Activated naive CD8-positive, alpha-beta T cell treated with anti-CD3 and anti-CD28 coated beads, Interleukin-2, amount 10 ng/mL, durations not matched to agents 7 days and 5 days (primary cell): ENCODE measurements around the gene RCE1. TPM values are rescaled to one million over a fixed set of nuclear protein-coding genes. Genes with fewer than 3 reads are reported as not detected.
A peak's percentile ranks its signal among the peaks of the same experiment; 100 is the strongest.

ENCODE experiments used
- ATAC-seq: fragments of 150-1000 bp; cut with Tn5 transposase; one replicate; pipeline ENCODE4 v1.10.0; 2021; ENCODE audit warnings: low read depth, moderate library complexity
- POLR2A ChIA-PET: fragments of 350-600 bp; sonication (Branson Sonifier 250); formaldehyde crosslinking; loops from one replicate; lab custom pipeline; 2021; ENCODE audit warnings: antibody characterized with exemption; lab: Charles Lee
- DNase-seq: peaks from one replicate; pipeline ENCODE4 v3.0.0; 2021
- H3K27ac Mint-ChIP-seq: one replicate; pipeline ENCODE4 v1.8.0; 2022; ENCODE audit warnings: mild to moderate bottlenecking, mixed read lengths
- H3K27me3 Mint-ChIP-seq: one replicate; pipeline ENCODE4 v1.8.0; 2022; ENCODE audit warnings: mild to moderate bottlenecking, moderate library complexity, mixed read lengths
- H3K36me3 Mint-ChIP-seq: one replicate; pipeline ENCODE4 v1.8.0; 2021; ENCODE audit warnings: mild to moderate bottlenecking, mixed read lengths
- H3K4me1 Mint-ChIP-seq: one replicate; pipeline ENCODE4 v1.8.0; 2021; ENCODE audit warnings: mixed read lengths
- H3K4me3 Mint-ChIP-seq: one replicate; pipeline ENCODE4 v1.8.0; 2022; ENCODE audit warnings: mild to moderate bottlenecking, moderate library complexity, mixed read lengths
- H3K9me3 Mint-ChIP-seq: one replicate; pipeline ENCODE4 v1.8.0; 2021; ENCODE audit warnings: mixed read lengths
- total RNA-seq, 2 experiments: library from RNA; stranded (reverse); gene quantifications; one replicate each; pipeline ENCODE4 v1.2.3, GENCODE V29; 2021

The RCE1 gene
- total RNA-seq, 2 experiments from 2014 or later: 23.0 to 27.2 TPM

DNA sequence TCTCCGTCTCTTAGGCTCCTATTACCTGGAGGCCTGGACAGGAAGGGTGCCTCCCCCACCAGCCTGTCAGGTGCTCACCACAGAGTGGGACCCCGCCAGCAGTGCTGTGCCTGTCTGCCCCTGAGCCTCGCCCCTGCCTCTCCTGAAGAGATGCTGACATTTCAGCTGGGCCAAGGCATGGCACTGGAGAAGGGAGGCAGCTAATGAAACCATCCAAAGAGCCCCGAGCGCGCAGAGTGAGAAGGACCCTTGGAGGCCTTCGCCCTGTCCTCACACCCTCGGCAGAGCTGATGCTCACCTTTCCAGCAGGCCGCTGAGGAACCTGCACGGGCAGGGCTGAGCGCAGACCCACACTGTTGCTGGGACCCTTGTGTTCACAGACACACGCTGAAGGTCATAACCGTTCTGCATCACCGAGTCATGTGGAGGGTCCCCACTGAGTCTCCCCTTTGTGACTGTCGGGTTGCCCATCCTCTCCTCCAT, 11.5 kb downstream of the RCE1 start:
- no peaks in the 10 kb centered on the region for H3K27me3 Mint-ChIP-seq
- DNase-seq (no peak), ATAC-seq (no peak)
- H3K36me3 Mint-ChIP-seq: no peaks in the 10 kb centered on the region
- H3K4me1 Mint-ChIP-seq: peaks cover 15% of the 10 kb centered on the region
- POLR2A ChIA-PET: interaction anchor here (1.2 to 4.1 kb wide), 3 partner anchors 12 to 262 kb away, joined by 3 to 90 read pairs (median 6); partner anchors contain the start of genes CCDC87 and RCE1
- peak overlapping the region; percentile 16 for H3K27ac Mint-ChIP-seq
- no peaks in the 10 kb centered on the region for H3K9me3 Mint-ChIP-seq
- H3K4me3 Mint-ChIP-seq: no peak overlapping the region

GRCh38 chr11:66855574-66856495, 12.6 kb downstream of the RCE1 start:
- Mint-ChIP-seq H3K9me3 (no peaks in the 10 kb centered on the region), H3K27me3 (no peaks in the 10 kb centered on the region), H3K4me3 (peak overlapping the region; percentile 86), H3K4me1 (peaks cover 15% of the 10 kb centered on the region), H3K36me3 (no peaks in the 10 kb centered on the region), H3K27ac (peak overlapping the region; percentile 89)
- POLR2A ChIA-PET: interaction anchor here (0.5 to 4.1 kb wide), 12 partner anchors 10 to 965 kb away, joined by 3 to 90 read pairs (median 3); partner anchors contain the start of genes ACTN3, CCDC85B, CCDC87 and RBM14
- ATAC-seq (peak; percentile 83), DNase-seq (peak; percentile 91)

DNA sequence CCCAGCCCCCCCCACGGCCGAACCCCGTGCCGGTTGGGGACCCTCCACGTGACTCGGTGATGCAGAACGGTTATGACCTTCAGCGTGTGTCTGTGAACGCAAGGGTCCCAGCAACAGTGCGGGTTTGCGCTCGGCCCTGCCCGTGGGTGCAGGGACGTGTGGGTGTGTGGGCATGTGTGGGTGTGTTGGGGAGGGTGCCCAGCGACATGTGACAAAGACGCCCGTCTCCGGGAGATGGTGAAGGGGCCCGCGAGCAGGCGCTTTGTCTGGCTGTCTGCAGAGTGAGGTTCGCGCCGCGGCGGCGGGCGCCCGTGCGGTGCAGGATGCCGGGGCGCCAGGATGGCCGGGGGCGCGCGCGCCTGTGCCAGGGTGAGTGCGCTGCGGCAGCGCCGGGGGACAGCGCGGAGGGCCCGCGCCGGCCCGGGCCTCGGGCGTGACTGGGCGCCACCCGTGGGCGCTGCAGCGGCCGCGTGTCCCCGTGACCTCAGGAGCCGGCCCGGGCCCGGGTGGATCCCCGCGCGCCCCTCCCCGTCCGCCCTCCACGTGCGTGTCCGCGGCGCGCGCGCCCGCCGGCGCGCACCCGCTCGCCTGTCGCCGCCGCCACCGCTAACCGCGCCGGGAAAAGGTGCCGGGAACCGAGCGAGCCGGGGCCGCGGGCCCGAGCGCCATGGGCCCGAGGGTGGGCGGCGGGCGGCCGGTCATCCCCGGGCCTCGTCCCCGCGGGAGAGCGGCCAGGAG, 13.4 kb downstream of the RCE1 start, which contains the start of gene LRFN4:
TSS of gene LRFN4 (plus strand) at position 569 of the 738 bp plus-strand sequence. CDS start 681 bp downstream, outside the sequence.
- H3K4me3 Mint-ChIP-seq: peak within 1 kb of the TSS; percentile 86
- POLR2A ChIA-PET: interaction anchor here (0.5 to 4.1 kb wide), 10 partner anchors 10 to 966 kb away, joined by 3 to 90 read pairs (median 4); partner anchors contain the start of genes ACTN3, CCDC85B, RBM14 and RBM4B
- peak within 1 kb of the TSS; percentile 89 for H3K27ac Mint-ChIP-seq

GRCh38 chr11:66857234-66857926, 14.1 kb downstream of the RCE1 start:
- no peak for ATAC-seq
- Mint-ChIP-seq H3K4me1 (peaks cover 10% of the 10 kb centered on the region), H3K27me3 (no peaks in the 10 kb centered on the region), H3K4me3 (peak overlapping the region; percentile 81), H3K36me3 (no peaks in the 10 kb centered on the region), H3K27ac (peak overlapping the region; percentile 63), H3K9me3 (no peaks in the 10 kb centered on the region)
- POLR2A ChIA-PET: no interaction called here
- no peak for DNase-seq

More for the DNA sequence above, 13.4 kb downstream of the RCE1 start, which contains the start of gene LRFN4:
- Mint-ChIP-seq H3K27me3 (no peaks in the 10 kb centered on the region), H3K36me3 (no peaks in the 10 kb centered on the region), H3K4me1 (peaks cover 15% of the 10 kb centered on the region), H3K9me3 (no peaks in the 10 kb centered on the region)
- ATAC-seq (peak; percentile 55), DNase-seq (no peak)

GRCh38 chr11:66857927-66858185, 14.6 kb downstream of the RCE1 start:
- Mint-ChIP-seq H3K27me3 (no peaks in the 10 kb centered on the region), H3K4me3 (peak overlapping the region; percentile 81), H3K9me3 (no peaks in the 10 kb centered on the region), H3K36me3 (no peaks in the 10 kb centered on the region), H3K27ac (peak overlapping the region; percentile 63), H3K4me1 (peaks cover 10% of the 10 kb centered on the region)
- DNase-seq (no peak), ATAC-seq (no peak)
- POLR2A ChIA-PET: no interaction called here

DNA sequence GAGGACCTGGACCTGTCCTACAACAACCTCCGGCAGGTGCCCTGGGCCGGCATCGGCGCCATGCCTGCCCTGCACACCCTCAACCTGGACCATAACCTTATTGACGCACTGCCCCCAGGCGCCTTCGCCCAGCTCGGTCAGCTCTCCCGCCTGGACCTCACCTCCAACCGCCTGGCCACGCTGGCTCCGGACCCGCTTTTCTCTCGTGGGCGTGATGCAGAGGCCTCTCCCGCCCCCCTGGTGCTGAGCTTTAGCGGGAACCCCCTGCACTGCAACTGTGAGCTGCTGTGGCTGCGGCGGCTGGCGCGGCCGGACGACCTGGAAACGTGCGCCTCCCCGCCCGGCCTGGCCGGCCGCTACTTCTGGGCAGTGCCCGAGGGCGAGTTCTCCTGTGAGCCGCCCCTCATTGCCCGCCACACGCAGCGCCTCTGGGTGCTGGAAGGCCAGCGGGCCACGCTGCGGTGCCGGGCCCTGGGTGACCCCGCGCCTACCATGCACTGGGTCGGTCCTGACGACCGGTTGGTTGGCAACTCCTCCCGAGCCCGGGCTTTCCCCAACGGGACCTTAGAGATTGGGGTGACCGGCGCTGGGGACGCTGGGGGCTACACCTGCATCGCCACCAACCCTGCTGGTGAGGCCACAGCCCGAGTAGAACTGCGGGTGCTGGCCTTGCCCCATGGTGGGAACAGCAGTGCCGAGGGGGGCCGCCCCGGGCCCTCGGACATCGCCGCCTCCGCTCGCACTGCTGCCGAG, 15.1 kb downstream of the RCE1 start:
- H3K27ac Mint-ChIP-seq: no peak overlapping the region
- no peak for ATAC-seq
- POLR2A ChIA-PET: interaction anchor here (0.6 kb wide), 1 partner anchor 261 kb away, joined by 3 read pairs; the partner anchor contains the start of gene KDM2A
- peaks cover 10% of the 10 kb centered on the region for H3K4me1 Mint-ChIP-seq
- no peaks in the 10 kb centered on the region for H3K27me3 Mint-ChIP-seq
- no peaks in the 10 kb centered on the region for H3K9me3 Mint-ChIP-seq
- no peak for DNase-seq
- peak overlapping the region; percentile 81 for H3K4me3 Mint-ChIP-seq
- no peaks in the 10 kb centered on the region for H3K36me3 Mint-ChIP-seq

DNA sequence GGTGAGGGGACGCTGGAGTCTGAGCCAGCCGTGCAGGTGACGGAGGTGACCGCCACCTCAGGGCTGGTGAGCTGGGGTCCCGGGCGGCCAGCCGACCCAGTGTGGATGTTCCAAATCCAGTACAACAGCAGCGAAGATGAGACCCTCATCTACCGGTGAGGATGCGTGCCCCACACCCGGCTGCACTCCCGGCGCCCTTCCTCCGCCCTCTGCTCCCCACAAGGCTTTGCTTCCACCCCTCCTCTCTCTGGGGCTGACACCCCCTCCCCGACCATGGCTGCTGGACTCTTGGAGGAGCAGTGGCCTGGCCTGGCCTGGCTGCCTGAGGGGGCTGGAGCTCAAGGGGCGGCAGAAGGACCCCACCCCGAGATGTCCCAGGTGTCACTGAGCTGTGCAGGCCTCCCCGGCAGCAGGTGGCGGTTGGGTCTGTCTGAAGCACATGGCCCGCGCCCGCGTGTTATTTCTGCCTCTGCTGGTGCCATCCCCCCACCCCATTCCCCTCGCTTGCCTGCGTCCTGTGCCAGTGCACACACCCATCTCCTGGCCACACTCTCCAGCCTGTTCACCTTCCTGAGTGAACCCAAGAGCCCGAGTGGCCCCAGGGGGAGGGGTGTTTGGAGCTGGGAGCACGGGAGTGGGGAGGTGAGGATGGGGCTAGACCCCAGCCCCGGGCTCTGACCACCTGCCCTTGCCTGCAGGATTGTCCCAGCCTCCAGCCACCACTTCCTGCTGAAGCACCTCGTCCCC, 15.9 kb downstream of the RCE1 start:
- Mint-ChIP-seq H3K27ac (no peak overlapping the region), H3K4me3 (no peak overlapping the region), H3K9me3 (no peaks in the 10 kb centered on the region), H3K4me1 (peaks cover 6% of the 10 kb centered on the region), H3K36me3 (no peaks in the 10 kb centered on the region), H3K27me3 (no peaks in the 10 kb centered on the region)
- DNase-seq (no peak), ATAC-seq (no peak)
- POLR2A ChIA-PET: interaction anchor here (0.6 kb wide), 1 partner anchor 260 kb away, joined by 3 read pairs; the partner anchor contains the start of gene KDM2A

GRCh38 chr11:66859686-66860448, 16.6 kb downstream of the RCE1 start:
- Mint-ChIP-seq H3K4me1 (peaks cover 4% of the 10 kb centered on the region), H3K36me3 (no peaks in the 10 kb centered on the region), H3K27ac (no peak overlapping the region), H3K27me3 (no peaks in the 10 kb centered on the region), H3K4me3 (no peak overlapping the region), H3K9me3 (no peaks in the 10 kb centered on the region)
- POLR2A ChIA-PET: no interaction called here
- DNase-seq (no peak), ATAC-seq (no peak)

- Mint-ChIP-seq H3K4me3 (no peak overlapping the region), H3K27me3 (no peaks in the 10 kb centered on the region), H3K4me1 (peaks cover 4% of the 10 kb centered on the region), H3K36me3 (no peaks in the 10 kb centered on the region), H3K9me3 (no peaks in the 10 kb centered on the region), H3K27ac (no peak overlapping the region)
- POLR2A ChIA-PET: no interaction called here
- DNase-seq (no peak), ATAC-seq (no peak)
Observed at GRCh38 chr11:66860449-66860831, 17.2 kb downstream of the RCE1 start.

GRCh38 chr11:66861038-66861773, 18.0 kb downstream of the RCE1 start:
- Mint-ChIP-seq H3K27ac (no peak overlapping the region), H3K4me3 (no peak overlapping the region)
- POLR2A ChIA-PET: no interaction called here

More at GRCh38 chr11:66861038-66861773, 18.0 kb downstream of the RCE1 start:
- Mint-ChIP-seq H3K9me3 (no peaks in the 10 kb centered on the region), H3K4me1 (no peaks in the 10 kb centered on the region), H3K27me3 (no peaks in the 10 kb centered on the region), H3K36me3 (no peaks in the 10 kb centered on the region)
- ATAC-seq (no peak), DNase-seq (no peak)
